Esophagus squamous epithelium (tissue), 5 donors: ENCODE measurements around the gene SOCS2. TPM values are rescaled to one million over a fixed set of nuclear protein-coding genes. Genes with fewer than 3 reads are reported as not detected.

Experiments
- DNase-seq: peaks from one replicate; lab custom pipeline; 2025; lab: John Stamatoyannopoulos, UW
- H3K27ac ChIP-seq, 4 donors: fragments of 200-600 bp; sonication (generic); one replicate each; pipeline ENCODE4 v1.5.1; 2016 to 2019; ENCODE audit warnings: mild to moderate bottlenecking in 1 of 4
- H3K27me3 ChIP-seq, 4 donors: fragments of 200-600 bp; sonication (generic); 1 replicate in 3 of 4; 2 replicates in 1 of 4; pipeline versions ENCODE4 v1.5.1 to v1.6.0; 2017 to 2021; ENCODE audit warnings: antibody characterized with exemption in 1 of 4
- H3K36me3 ChIP-seq, 3 donors: fragments of 200-600 bp; sonication (generic); one replicate each; pipeline ENCODE4 v1.5.1; 2016 to 2019
- H3K4me1 ChIP-seq, 3 donors: fragments of 200-600 bp; sonication (generic); one replicate each; pipeline ENCODE4 v1.5.1; 2017 to 2019
- H3K4me3 ChIP-seq, 4 donors: fragments of 200-600 bp; sonication (generic); 1 replicate in 3 of 4; 2 replicates in 1 of 4; pipeline ENCODE4 v1.5.1; 2016 to 2019; ENCODE audit warnings: mild to moderate bottlenecking in 2 of 4, moderate library complexity in 1 of 4
- H3K9me3 ChIP-seq, 3 donors: fragments of 200-600 bp; sonication (generic); one replicate each; pipeline ENCODE4 v1.5.1; 2016 to 2019
- POLR2A ChIP-seq, 4 donors: fragments of 450-650 bp; IDR thresholded peaks; one replicate each; pipeline ENCODE4 v1.6.1; 2017; ENCODE audit warnings: antibody characterized with exemption in 4 of 4, mild to moderate bottlenecking in 4 of 4, moderate library complexity in 3 of 4
- WGBS, 2 donors: methylation state at CpG; one replicate each; pipeline ENCODE4 v1.1.5; 2018; 5-methylcytosine and 5-hydroxymethylcytosine counted together
- intact Hi-C: fragments of 100-400 bp; cut with DNase I; formaldehyde crosslinking; loops from one replicate; pipeline ENCODE4 v1.15.0; 2022
- total RNA-seq, 4 donors: library from RNA; depleted of rRNA; stranded (reverse); fragments of >200 nt; gene quantifications; one replicate each; pipeline ENCODE4 v1.1.0, GENCODE V29; 2016
- TF ChIP-seq, protein P1 (sequence below), 6 experiments: fragments of 450-650 bp in 4 of 6; fragments of 200-600 bp in 2 of 6; sonication (generic) in 2 of 6; IDR thresholded peaks; one replicate each; pipeline ENCODE4 v1.5.1; 2016 to 2019; ENCODE audit warnings: antibody characterized with exemption in 6 of 6, mild to moderate bottlenecking in 4 of 6, moderate library complexity in 4 of 6
- donor health status: DM: yes; HTN: yes; CAD: no.

The SOCS2 gene
- total RNA-seq, 4 donors from 2014 or later, result 3.4 to 18.5 (median 9.8) TPM

GRCh38 chr12:93626160-93626559 lies 53.7 kb downstream of the SOCS2 start:
- Histone ChIP-seq H3K27ac (no peak overlapping the region), H3K4me3 (no peak overlapping the region), H3K9me3 (no peaks in the 10 kb centered on the region), H3K4me1 (peaks cover 0 to 20% (median 4%) of the 10 kb centered on the region in 3 donors), H3K36me3 (no peaks in the 10 kb centered on the region), H3K27me3 (no peaks in the 10 kb centered on the region)
- intact Hi-C loops, result no loop called here
- no peak for DNase-seq
- TF ChIP-seq, protein P1, sequence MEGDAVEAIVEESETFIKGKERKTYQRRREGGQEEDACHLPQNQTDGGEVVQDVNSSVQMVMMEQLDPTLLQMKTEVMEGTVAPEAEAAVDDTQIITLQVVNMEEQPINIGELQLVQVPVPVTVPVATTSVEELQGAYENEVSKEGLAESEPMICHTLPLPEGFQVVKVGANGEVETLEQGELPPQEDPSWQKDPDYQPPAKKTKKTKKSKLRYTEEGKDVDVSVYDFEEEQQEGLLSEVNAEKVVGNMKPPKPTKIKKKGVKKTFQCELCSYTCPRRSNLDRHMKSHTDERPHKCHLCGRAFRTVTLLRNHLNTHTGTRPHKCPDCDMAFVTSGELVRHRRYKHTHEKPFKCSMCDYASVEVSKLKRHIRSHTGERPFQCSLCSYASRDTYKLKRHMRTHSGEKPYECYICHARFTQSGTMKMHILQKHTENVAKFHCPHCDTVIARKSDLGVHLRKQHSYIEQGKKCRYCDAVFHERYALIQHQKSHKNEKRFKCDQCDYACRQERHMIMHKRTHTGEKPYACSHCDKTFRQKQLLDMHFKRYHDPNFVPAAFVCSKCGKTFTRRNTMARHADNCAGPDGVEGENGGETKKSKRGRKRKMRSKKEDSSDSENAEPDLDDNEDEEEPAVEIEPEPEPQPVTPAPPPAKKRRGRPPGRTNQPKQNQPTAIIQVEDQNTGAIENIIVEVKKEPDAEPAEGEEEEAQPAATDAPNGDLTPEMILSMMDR (IDR thresholded peaks at IDR 0.05), result no peak
- no peak for TF ChIP-seq POLR2A (IDR thresholded peaks at IDR 0.05)
- 89 to 93% methylated on average over 4 of the region's 4 CpGs for WGBS, 2 donors

Other genes with a start within 250 kb of the SOCS2 start
- gene NUDT4, start 194.8 kb upstream of the SOCS2 start, total RNA-seq, result 10 to 100 TPM; 16.0 to 33.8 (median 25.7) TPM
- gene UBE2N, start 130.7 kb upstream of the SOCS2 start, total RNA-seq, result 10 to 100 TPM; 32.6 to 52.8 (median 43.3) TPM
- 10 to 100 TPM; 22.9 to 59.9 (median 43.4) TPM for gene MRPL42, start 105.2 kb upstream of the SOCS2 start, total RNA-seq
- 10 to 100 TPM; 20.2 to 22.9 (median 21.7) TPM for gene CRADD, start 104.7 kb downstream of the SOCS2 start, total RNA-seq